MCF 10A (cell line): ENCODE results near the gene LSP1. TPM values are rescaled to one million over a fixed set of nuclear protein-coding genes. Genes with fewer than 3 reads are reported as not detected.
"Not testable (repeated sequence)": the region's sequence is repeated elsewhere in the genome, so short reads cannot be mapped to it uniquely, and the experiment has no call there.

ENCODE experiments used
- BruUV-seq: library from RNA; stranded (reverse); fragments of 400-500 nt; replicated peaks from 2 replicates; lab custom pipeline; 2021; lab: Mats Ljungman, UMichigan
- CTCF ChIA-PET: fragments of 300-600 bp; sonication (Branson Sonifier 250); formaldehyde crosslinking; extraction: SDS; loops from one replicate; lab custom pipeline; 2021; ENCODE audit warnings: antibody characterized with exemption, inconsistent platforms; lab: Yijun Ruan, JAX
- POLR2A ChIA-PET: fragments of 300-600, 350-650 bp; sonication (Branson Sonifier 250); formaldehyde crosslinking; extraction: SDS; loops from one replicate; lab custom pipeline; 2020; ENCODE audit warnings: antibody characterized with exemption, inconsistent platforms; lab: Yijun Ruan, JAX
- DNase-seq: peaks from one replicate; pipeline ENCODE4 v3.0.0-alpha.2; 2018; ENCODE audit not compliant: unreplicated experiment
- H3K27ac Mint-ChIP-seq: one replicate; pipeline ENCODE4 v1.8.0; 2022; ENCODE audit warnings: mild to moderate bottlenecking, low read depth, mixed read lengths; ENCODE audit not compliant: unreplicated experiment
- H3K27me3 Mint-ChIP-seq: one replicate; pipeline ENCODE4 v1.8.0; 2022; ENCODE audit warnings: mixed read lengths; ENCODE audit not compliant: insufficient read depth, unreplicated experiment
- H3K36me3 Mint-ChIP-seq: one replicate; pipeline ENCODE4 v1.8.0; 2022; ENCODE audit warnings: mild to moderate bottlenecking, moderate library complexity, mixed read lengths; ENCODE audit not compliant: insufficient read depth, unreplicated experiment
- H3K4me1 Mint-ChIP-seq: one replicate; pipeline ENCODE4 v1.8.0; 2022; ENCODE audit warnings: mixed read lengths; ENCODE audit not compliant: insufficient read depth, unreplicated experiment
- H3K4me3 Mint-ChIP-seq: one replicate; pipeline ENCODE4 v1.8.0; 2022; ENCODE audit warnings: mild to moderate bottlenecking, moderate library complexity, mixed read lengths; ENCODE audit not compliant: unreplicated experiment
- H3K9me3 Mint-ChIP-seq: one replicate; pipeline ENCODE4 v1.8.0; 2022; ENCODE audit warnings: mixed read lengths; ENCODE audit not compliant: unreplicated experiment
- CTCF ChIP-seq: fragments of 200-600 bp; IDR thresholded peaks from one replicate; pipeline ENCODE4 v1.8.0; 2022; ENCODE audit warnings: antibody characterized with exemption, mild to moderate bottlenecking; ENCODE audit not compliant: unreplicated experiment
- intact Hi-C: fragments of 100-400 bp; cut with micrococcal nuclease; formaldehyde crosslinking; loops from 2 replicates; pipeline ENCODE4 v1.14.1; 2022
- total RNA-seq: library from RNA; stranded (reverse); gene quantifications from 2 replicates; pipeline ENCODE4 v1.2.3, GENCODE V29; 2022

The LSP1 gene
- total RNA-seq, 1 experiment from 2014 or later: 3.7 TPM

- Mint-ChIP-seq H3K36me3 (no peaks in the 10 kb centered on the region), H3K9me3 (no peaks in the 10 kb centered on the region)
- POLR2A ChIA-PET: interaction anchor here (0.7 kb wide), 1 partner anchor 48 kb away, joined by 3 read pairs; the partner anchor contains the start of gene SYT8
These were observed 29.7 kb downstream of the LSP1 start for GRCh38 chr11:1882265-1883238.

GRCh38 chr11:1883346-1884302 lies 30.7 kb downstream of the LSP1 start:
- CTCF ChIA-PET: interaction anchor here (0.7 to 4.4 kb wide), 14 partner anchors 14 to 734 kb away, joined by 3 to 43 read pairs (median 6); no protein-coding TSS in a partner anchor
- POLR2A ChIA-PET: no interaction called here
- no peak for TF ChIP-seq CTCF
- Mint-ChIP-seq H3K27ac (no peak overlapping the region), H3K4me1 (no peaks in the 10 kb centered on the region), H3K27me3 (no peaks in the 10 kb centered on the region), H3K9me3 (no peaks in the 10 kb centered on the region), H3K4me3 (no peak overlapping the region), H3K36me3 (no peaks in the 10 kb centered on the region)
- DNase-seq: no peak
- BruUV-seq: no TSS peak
- intact Hi-C loops: loop anchor here (5.0 kb wide), 1 partner anchor 34 kb away; the partner anchor contains the start of gene TNNT3

More at GRCh38 chr11:1882265-1883238, 29.7 kb downstream of the LSP1 start:
- peak; percentile 79 for DNase-seq
- Mint-ChIP-seq H3K27me3 (no peaks in the 10 kb centered on the region), H3K4me1 (peaks cover 3% of the 10 kb centered on the region), H3K27ac (no peak overlapping the region), H3K4me3 (no peak overlapping the region)
- BruUV-seq: no TSS peak
- intact Hi-C loops: loop anchor here (1.0 to 5.0 kb wide), 2 partner anchors 35 to 269 kb away; partner anchors contain the start of gene TNNT3
- peak; percentile 85 for TF ChIP-seq CTCF
- CTCF ChIA-PET: interaction anchor here (0.6 to 4.4 kb wide), 38 partner anchors 9 to 1092 kb away, joined by 3 to 43 read pairs (median 4); partner anchors contain the start of genes H19, PRR33 and TNNT3

- Mint-ChIP-seq H3K27me3 (no peaks in the 10 kb centered on the region), H3K9me3 (no peaks in the 10 kb centered on the region), H3K36me3 (no peaks in the 10 kb centered on the region), H3K4me3 (no peak overlapping the region), H3K27ac (no peak overlapping the region), H3K4me1 (no peaks in the 10 kb centered on the region)
- intact Hi-C loops: loop anchor here (5.0 kb wide), 1 partner anchor 33 kb away; the partner anchor contains the start of gene TNNT3
- BruUV-seq: no TSS peak
- ChIA-PET CTCF (interaction anchor here (0.7 to 4.4 kb wide), 4 partner anchors 23 to 735 kb away, joined by 3 to 43 read pairs (median 5); no protein-coding TSS in a partner anchor), POLR2A (no interaction called here)
- TF ChIP-seq CTCF: no peak
- no peak for DNase-seq
These were observed 31.4 kb downstream of the LSP1 start for GRCh38 chr11:1884303-1884700.

- H3K9me3 Mint-ChIP-seq, H3K27me3 Mint-ChIP-seq, CTCF ChIA-PET, POLR2A ChIA-PET, H3K36me3 Mint-ChIP-seq, BruUV-seq, H3K4me1 Mint-ChIP-seq, DNase-seq, intact Hi-C loops, H3K27ac Mint-ChIP-seq, H3K4me3 Mint-ChIP-seq: not testable (repeated sequence)
These were observed 33.7 kb downstream of the LSP1 start for GRCh38 chr11:1886551-1886950.
